Smooth muscle cell (in vitro differentiated cells): Measurements from ENCODE around the gene PDZD2. TPM values are rescaled to one million over a fixed set of nuclear protein-coding genes. Genes with fewer than 3 reads are reported as not detected.

Experiments used
- DNase-seq: peaks from one replicate; lab custom pipeline; 2025; ENCODE audit not compliant: unreplicated experiment; lab: John Stamatoyannopoulos, UW
- H2AFZ ChIP-seq: fragments of 200-600 bp; sonication (generic); 2 replicates; pipeline ENCODE4 v1.6.0; 2016; ENCODE audit warnings: antibody characterized with exemption, low read depth, mild to moderate bottlenecking
- H3F3A ChIP-seq: fragments of 200-600 bp; sonication (generic); 2 replicates; pipeline ENCODE4 v1.6.0; 2017; ENCODE audit warnings: antibody characterized with exemption, low read depth
- H3K27ac ChIP-seq: fragments of 200-600 bp; sonication (generic); 2 replicates; pipeline ENCODE4 v1.5.1; 2016; ENCODE audit warnings: low read depth, mild to moderate bottlenecking
- H3K27me3 ChIP-seq: fragments of 200-600 bp; sonication (generic); 2 replicates; pipeline ENCODE4 v1.6.1; 2016; ENCODE audit warnings: low read depth, mild to moderate bottlenecking
- H3K36me3 ChIP-seq: fragments of 200-600 bp; sonication (generic); 2 replicates; pipeline ENCODE4 v1.5.1; 2016; ENCODE audit warnings: low read depth
- H3K4me1 ChIP-seq: fragments of 200-600 bp; sonication (generic); 2 replicates; pipeline ENCODE4 v1.5.1; 2016; ENCODE audit warnings: low read depth
- H3K4me2 ChIP-seq: fragments of 200-600 bp; sonication (generic); 2 replicates; pipeline ENCODE4 v1.6.0; 2016; ENCODE audit warnings: mild to moderate bottlenecking
- H3K4me3 ChIP-seq: fragments of 200-600 bp; sonication (generic); 2 replicates; pipeline ENCODE4 v1.5.1; 2016; ENCODE audit warnings: mild to moderate bottlenecking
- H3K79me2 ChIP-seq: fragments of 200-600 bp; sonication (generic); 2 replicates; pipeline ENCODE4 v1.6.0; 2016; ENCODE audit warnings: low read depth, mild to moderate bottlenecking
- H3K9ac ChIP-seq: fragments of 200-600 bp; sonication (generic); 2 replicates; pipeline ENCODE4 v1.6.0; 2016; ENCODE audit warnings: low read depth
- H3K9me3 ChIP-seq: fragments of 200-600 bp; sonication (generic); replicated peaks from 2 replicates; pipeline ENCODE4 v1.5.1; 2016; ENCODE audit warnings: low read depth
- H4K20me1 ChIP-seq: fragments of 200-600 bp; sonication (generic); 2 replicates; pipeline ENCODE4 v1.6.0; 2016; ENCODE audit warnings: low read depth
- WGBS: methylation state at CpG from one replicate; pipeline ENCODE4 v1.1.7; 2016; ENCODE audit warnings: low lambda C conversion rate; 5-methylcytosine and 5-hydroxymethylcytosine counted together
- polyA plus RNA-seq: library from polyadenylated mRNA; unstranded; fragments of >200 nt; fragmentation: Nextera tagmentation; extraction: Ambion mirVana; gene quantifications from 2 replicates; pipeline ENCODE4 v1.2.1, GENCODE V29; 2016
- total RNA-seq: library from RNA; depleted of rRNA; stranded (reverse); fragments of >200 nt; gene quantifications from 2 replicates; pipeline ENCODE4 v1.2.3, GENCODE V29; 2014
- TF ChIP-seq, protein P1 (sequence below): fragments of 200-600 bp; sonication (generic); IDR thresholded peaks from 2 replicates; pipeline ENCODE4 v1.5.1; 2017; ENCODE audit warnings: borderline replicate concordance, mild to moderate bottlenecking, antibody characterized with exemption; ENCODE audit not compliant: insufficient read depth, poor library complexity, severe bottlenecking

Gene PDZD2
- total and polyA plus RNA-seq, 2 experiments from 2014 or later = 3.2 to 4.1 TPM

GRCh38 chr5:31623249-31623648, 15.7 kb upstream of the PDZD2 start:
- no peak overlapping the region for H3K27ac ChIP-seq
- peaks cover 3% of the 10 kb centered on the region for H3K4me1 ChIP-seq
- WGBS = 80% methylated on average over 4 of the region's 4 CpGs
- H3K9me3 ChIP-seq = no peaks in the 10 kb centered on the region
- H3K4me3 ChIP-seq = no peak overlapping the region
- TF ChIP-seq, protein P1, sequence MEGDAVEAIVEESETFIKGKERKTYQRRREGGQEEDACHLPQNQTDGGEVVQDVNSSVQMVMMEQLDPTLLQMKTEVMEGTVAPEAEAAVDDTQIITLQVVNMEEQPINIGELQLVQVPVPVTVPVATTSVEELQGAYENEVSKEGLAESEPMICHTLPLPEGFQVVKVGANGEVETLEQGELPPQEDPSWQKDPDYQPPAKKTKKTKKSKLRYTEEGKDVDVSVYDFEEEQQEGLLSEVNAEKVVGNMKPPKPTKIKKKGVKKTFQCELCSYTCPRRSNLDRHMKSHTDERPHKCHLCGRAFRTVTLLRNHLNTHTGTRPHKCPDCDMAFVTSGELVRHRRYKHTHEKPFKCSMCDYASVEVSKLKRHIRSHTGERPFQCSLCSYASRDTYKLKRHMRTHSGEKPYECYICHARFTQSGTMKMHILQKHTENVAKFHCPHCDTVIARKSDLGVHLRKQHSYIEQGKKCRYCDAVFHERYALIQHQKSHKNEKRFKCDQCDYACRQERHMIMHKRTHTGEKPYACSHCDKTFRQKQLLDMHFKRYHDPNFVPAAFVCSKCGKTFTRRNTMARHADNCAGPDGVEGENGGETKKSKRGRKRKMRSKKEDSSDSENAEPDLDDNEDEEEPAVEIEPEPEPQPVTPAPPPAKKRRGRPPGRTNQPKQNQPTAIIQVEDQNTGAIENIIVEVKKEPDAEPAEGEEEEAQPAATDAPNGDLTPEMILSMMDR = no peak
- H3K79me2 ChIP-seq = no peaks in the 10 kb centered on the region
- no peak overlapping the region for H3K4me2 ChIP-seq
- no peak overlapping the region for H2AFZ ChIP-seq
- DNase-seq = no peak
- peaks cover 8% of the 10 kb centered on the region for H3K27me3 ChIP-seq
- H4K20me1 ChIP-seq = no peaks in the 10 kb centered on the region
- H3F3A ChIP-seq = no peaks in the 10 kb centered on the region
- no peaks in the 10 kb centered on the region for H3K36me3 ChIP-seq
- no peak overlapping the region for H3K9ac ChIP-seq

DNA sequence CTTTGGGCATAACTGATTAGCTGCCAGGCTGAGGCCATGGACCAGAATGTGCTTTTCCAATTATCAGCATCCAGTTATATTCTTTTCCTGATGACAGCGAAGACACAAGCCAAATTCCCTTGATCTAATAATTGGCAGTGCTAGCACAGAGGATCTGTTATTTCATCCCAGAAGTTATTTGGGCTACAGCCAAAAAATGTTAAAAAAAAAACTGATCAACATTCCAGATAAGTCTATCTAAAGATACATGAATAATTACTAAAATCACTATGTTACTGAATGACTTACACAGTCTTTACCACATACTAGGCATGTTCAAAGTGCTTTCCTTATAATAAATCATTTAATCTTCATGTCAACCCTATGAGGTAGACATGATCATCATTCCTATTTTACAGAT, 13.5 kb upstream of the PDZD2 start:
- 90% methylated on average over 1 of the region's 1 CpG for WGBS
- Histone ChIP-seq H3K9me3 (no peaks in the 10 kb centered on the region), H3K4me1 (no peaks in the 10 kb centered on the region), H3K36me3 (no peaks in the 10 kb centered on the region), H3K79me2 (no peaks in the 10 kb centered on the region), H3K9ac (no peak overlapping the region), H3F3A (no peaks in the 10 kb centered on the region), H4K20me1 (no peaks in the 10 kb centered on the region), H3K4me2 (no peak overlapping the region), H3K27ac (no peak overlapping the region), H3K27me3 (peaks cover 8% of the 10 kb centered on the region), H2AFZ (no peak overlapping the region), H3K4me3 (no peak overlapping the region)
- DNase-seq = no peak
- TF ChIP-seq, protein P1 = no peak

DNA sequence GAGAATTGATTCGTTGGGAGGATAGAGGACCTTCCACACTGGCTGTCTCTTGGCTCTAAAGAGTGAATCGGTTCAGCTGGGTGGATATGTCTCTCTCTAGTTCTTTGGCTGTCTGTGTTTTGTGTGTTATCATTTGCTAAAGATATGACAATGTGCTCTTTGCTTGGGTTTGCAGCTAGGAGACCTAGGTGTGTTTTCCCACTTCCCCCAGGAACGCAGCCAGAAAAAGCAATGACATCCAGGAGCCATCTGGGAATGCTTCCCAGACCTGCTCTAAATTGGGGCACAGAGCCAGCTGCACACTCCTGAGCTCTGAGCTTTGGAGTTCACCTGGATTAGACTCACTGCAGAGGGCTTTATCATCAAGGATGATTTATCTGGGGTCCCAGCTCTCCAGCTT, 12.8 kb upstream of the PDZD2 start:
- H3K4me1 ChIP-seq = no peaks in the 10 kb centered on the region
- no peaks in the 10 kb centered on the region for H4K20me1 ChIP-seq
- H2AFZ ChIP-seq = no peak overlapping the region
- H3K9me3 ChIP-seq = no peaks in the 10 kb centered on the region
- peaks cover 8% of the 10 kb centered on the region for H3K27me3 ChIP-seq
- no peak overlapping the region for H3K9ac ChIP-seq
- no peak overlapping the region for H3K4me3 ChIP-seq
- H3K27ac ChIP-seq = no peak overlapping the region
- no peaks in the 10 kb centered on the region for H3F3A ChIP-seq
- no peak overlapping the region for H3K4me2 ChIP-seq
- WGBS = 86% methylated on average over 3 of the region's 3 CpGs
- no peak for DNase-seq
- H3K79me2 ChIP-seq = no peaks in the 10 kb centered on the region
- TF ChIP-seq, protein P1 = no peak
- H3K36me3 ChIP-seq = no peaks in the 10 kb centered on the region

DNA sequence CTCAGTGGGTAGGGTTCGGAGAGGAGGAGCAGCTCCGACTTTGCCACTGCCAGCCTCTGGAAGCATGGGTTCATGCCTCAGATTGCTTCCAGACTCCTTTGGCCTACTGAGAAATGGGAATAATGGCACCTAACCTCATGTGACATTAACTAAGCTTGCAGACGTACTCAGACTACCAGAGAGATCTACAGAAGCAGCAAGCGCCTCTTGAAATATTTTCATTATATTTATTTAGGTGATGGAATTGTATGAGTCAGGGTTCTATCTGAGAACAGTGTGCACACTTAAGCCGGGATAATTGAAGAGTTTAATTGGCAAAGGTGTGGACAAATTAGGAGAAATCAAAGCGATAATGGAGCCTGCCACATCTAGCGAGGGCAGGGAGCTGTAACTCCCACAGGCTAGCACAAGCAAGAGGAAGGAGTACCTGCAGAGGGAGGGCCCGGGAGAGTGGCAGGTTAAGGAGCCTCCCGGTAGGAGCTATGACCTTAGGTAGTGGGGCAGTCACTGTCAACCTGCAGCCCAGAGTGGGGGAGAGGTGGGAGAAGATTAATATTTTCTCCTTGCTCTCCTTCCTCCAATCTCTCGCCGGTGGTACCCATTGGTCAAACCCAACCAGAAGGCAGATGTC, 12.2 kb upstream of the PDZD2 start:
- no peak overlapping the region for H2AFZ ChIP-seq
- no peak overlapping the region for H3K4me3 ChIP-seq
- H3F3A ChIP-seq = no peaks in the 10 kb centered on the region
- DNase-seq = no peak
- H3K9ac ChIP-seq = no peak overlapping the region
- TF ChIP-seq, protein P1 = no peak
- H3K36me3 ChIP-seq = no peaks in the 10 kb centered on the region
- no peak overlapping the region for H3K4me2 ChIP-seq
- H3K27ac ChIP-seq = no peak overlapping the region
- no peaks in the 10 kb centered on the region for H3K79me2 ChIP-seq
- 85% methylated on average over 11 of the region's 11 CpGs for WGBS
- H4K20me1 ChIP-seq = no peaks in the 10 kb centered on the region
- H3K9me3 ChIP-seq = no peaks in the 10 kb centered on the region
- peaks cover 8% of the 10 kb centered on the region for H3K27me3 ChIP-seq
- no peaks in the 10 kb centered on the region for H3K4me1 ChIP-seq
